Osteocyte (in vitro differentiated cells): ENCODE results near the gene TARP.

Source experiments
- DNase-seq: peaks from one replicate; pipeline ENCODE4 v3.0.0; 2021; ENCODE audit warnings: mixed read lengths; ENCODE audit not compliant: unreplicated experiment; ENCODE audit errors: extremely low spot score
- H3K27ac Mint-ChIP-seq: one replicate; pipeline ENCODE4 v1.8.0; 2021; ENCODE audit warnings: mild to moderate bottlenecking, mixed read lengths; ENCODE audit not compliant: unreplicated experiment
- H3K27me3 Mint-ChIP-seq: one replicate; pipeline ENCODE4 v1.8.0; 2021; ENCODE audit warnings: mixed read lengths; ENCODE audit not compliant: unreplicated experiment
- H3K36me3 Mint-ChIP-seq: one replicate; pipeline ENCODE4 v1.8.0; 2021; ENCODE audit warnings: mixed read lengths; ENCODE audit not compliant: unreplicated experiment
- H3K4me1 Mint-ChIP-seq: one replicate; pipeline ENCODE4 v1.8.0; 2021; ENCODE audit warnings: mixed read lengths; ENCODE audit not compliant: unreplicated experiment
- H3K4me3 Mint-ChIP-seq: one replicate; pipeline ENCODE4 v1.8.0; 2021; ENCODE audit warnings: mild to moderate bottlenecking, moderate library complexity, mixed read lengths; ENCODE audit not compliant: unreplicated experiment
- H3K9me3 Mint-ChIP-seq: one replicate; pipeline ENCODE4 v1.8.0; 2021; ENCODE audit warnings: mixed read lengths; ENCODE audit not compliant: unreplicated experiment
- TF ChIP-seq, protein P1 (sequence below): fragments of 200-600 bp; sonication (generic); IDR thresholded peaks from 2 replicates; pipeline ENCODE4 v1.5.0; 2021; ENCODE audit warnings: antibody characterized with exemption, mild to moderate bottlenecking, moderate library complexity

TARP gene

DNA sequence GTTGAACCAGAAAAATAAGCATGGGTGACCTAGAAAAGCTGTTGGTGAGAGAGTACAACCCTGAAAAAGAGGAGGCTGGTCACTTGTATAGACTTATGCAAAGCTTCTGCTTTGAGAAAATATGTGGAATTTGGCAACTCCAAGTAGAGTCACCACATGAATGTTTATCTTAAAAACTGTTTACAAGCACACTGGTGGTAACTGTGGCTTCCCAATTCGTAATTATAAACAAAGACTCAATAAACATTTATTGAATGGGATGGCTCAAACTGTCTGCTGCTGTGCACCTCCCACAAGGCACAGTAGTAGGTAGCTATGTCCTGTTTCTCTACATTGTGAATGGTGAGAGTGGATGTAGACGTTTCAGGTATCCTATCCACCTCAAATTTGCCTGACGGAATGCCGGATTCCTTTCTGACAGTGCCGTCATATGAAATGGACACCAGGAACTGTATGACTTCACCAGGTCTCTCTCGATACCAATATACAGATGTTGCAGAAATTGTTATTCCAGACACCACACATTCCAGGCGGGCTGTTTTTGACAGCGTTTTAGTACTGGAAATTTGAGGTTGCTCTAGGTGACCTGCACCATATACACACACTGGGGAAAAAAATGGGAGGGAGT is 43.4 kb upstream of the TARP start:
- no peak for DNase-seq
- Mint-ChIP-seq H3K4me1 (peaks cover 18% of the 10 kb centered on the region), H3K9me3 (no peaks in the 10 kb centered on the region), H3K27ac (no peak overlapping the region), H3K36me3 (no peaks in the 10 kb centered on the region), H3K4me3 (no peak overlapping the region), H3K27me3 (no peaks in the 10 kb centered on the region)
- TF ChIP-seq, protein P1, sequence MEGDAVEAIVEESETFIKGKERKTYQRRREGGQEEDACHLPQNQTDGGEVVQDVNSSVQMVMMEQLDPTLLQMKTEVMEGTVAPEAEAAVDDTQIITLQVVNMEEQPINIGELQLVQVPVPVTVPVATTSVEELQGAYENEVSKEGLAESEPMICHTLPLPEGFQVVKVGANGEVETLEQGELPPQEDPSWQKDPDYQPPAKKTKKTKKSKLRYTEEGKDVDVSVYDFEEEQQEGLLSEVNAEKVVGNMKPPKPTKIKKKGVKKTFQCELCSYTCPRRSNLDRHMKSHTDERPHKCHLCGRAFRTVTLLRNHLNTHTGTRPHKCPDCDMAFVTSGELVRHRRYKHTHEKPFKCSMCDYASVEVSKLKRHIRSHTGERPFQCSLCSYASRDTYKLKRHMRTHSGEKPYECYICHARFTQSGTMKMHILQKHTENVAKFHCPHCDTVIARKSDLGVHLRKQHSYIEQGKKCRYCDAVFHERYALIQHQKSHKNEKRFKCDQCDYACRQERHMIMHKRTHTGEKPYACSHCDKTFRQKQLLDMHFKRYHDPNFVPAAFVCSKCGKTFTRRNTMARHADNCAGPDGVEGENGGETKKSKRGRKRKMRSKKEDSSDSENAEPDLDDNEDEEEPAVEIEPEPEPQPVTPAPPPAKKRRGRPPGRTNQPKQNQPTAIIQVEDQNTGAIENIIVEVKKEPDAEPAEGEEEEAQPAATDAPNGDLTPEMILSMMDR = no peak

GRCh38 chr7:38315410-38315809 is 42.0 kb upstream of the TARP start:
- DNase-seq = no peak
- H3K36me3 Mint-ChIP-seq = no peaks in the 10 kb centered on the region
- H3K4me1 Mint-ChIP-seq = peaks cover 8% of the 10 kb centered on the region
- no peak overlapping the region for H3K27ac Mint-ChIP-seq
- no peaks in the 10 kb centered on the region for H3K27me3 Mint-ChIP-seq
- no peak overlapping the region for H3K4me3 Mint-ChIP-seq
- TF ChIP-seq, protein P1 = no peak
- no peaks in the 10 kb centered on the region for H3K9me3 Mint-ChIP-seq

DNA sequence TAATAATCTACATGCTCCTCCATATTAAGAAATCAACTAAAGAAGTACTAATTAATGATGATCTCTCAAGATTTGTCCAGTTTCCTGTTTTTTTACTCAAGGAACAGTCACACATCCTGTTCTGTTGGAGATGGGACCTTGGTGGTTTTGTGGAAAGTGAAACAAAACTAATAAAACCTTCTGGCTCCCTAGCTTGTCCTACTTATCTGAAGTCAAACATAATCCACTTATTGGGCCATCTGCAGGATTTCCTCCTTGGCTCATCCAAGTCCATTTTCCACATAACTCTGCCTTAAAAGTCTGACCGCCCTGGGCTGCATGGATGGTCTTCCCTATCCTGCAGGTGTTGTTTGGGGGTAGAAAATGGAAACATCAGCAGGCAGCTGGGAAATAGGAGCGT is 39.4 kb upstream of the TARP start:
- DNase-seq = no peak
- Mint-ChIP-seq H3K9me3 (no peaks in the 10 kb centered on the region), H3K36me3 (no peaks in the 10 kb centered on the region), H3K27me3 (peaks cover 6% of the 10 kb centered on the region), H3K4me1 (no peaks in the 10 kb centered on the region), H3K4me3 (no peak overlapping the region), H3K27ac (no peak overlapping the region)
- TF ChIP-seq, protein P1 = no peak

GRCh38 chr7:38311329-38311937 is 38.0 kb upstream of the TARP start:
- H3K9me3 Mint-ChIP-seq = no peaks in the 10 kb centered on the region
- peaks cover 6% of the 10 kb centered on the region for H3K27me3 Mint-ChIP-seq
- TF ChIP-seq, protein P1 = no peak
- H3K36me3 Mint-ChIP-seq = no peaks in the 10 kb centered on the region
- no peak overlapping the region for H3K27ac Mint-ChIP-seq
- no peaks in the 10 kb centered on the region for H3K4me1 Mint-ChIP-seq
- no peak overlapping the region for H3K4me3 Mint-ChIP-seq
- DNase-seq = no peak

- TF ChIP-seq, protein P1 = no peak
- peaks cover 6% of the 10 kb centered on the region for H3K27me3 Mint-ChIP-seq
- no peaks in the 10 kb centered on the region for H3K9me3 Mint-ChIP-seq
- DNase-seq = no peak
- no peak overlapping the region for H3K4me3 Mint-ChIP-seq
- H3K36me3 Mint-ChIP-seq = no peaks in the 10 kb centered on the region
- no peak overlapping the region for H3K27ac Mint-ChIP-seq
- H3K4me1 Mint-ChIP-seq = no peaks in the 10 kb centered on the region
Observed at GRCh38 chr7:38310591-38311101, 37.2 kb upstream of the TARP start.
